Measurements from ENCODE around the gene AMBRA1.

DNA sequence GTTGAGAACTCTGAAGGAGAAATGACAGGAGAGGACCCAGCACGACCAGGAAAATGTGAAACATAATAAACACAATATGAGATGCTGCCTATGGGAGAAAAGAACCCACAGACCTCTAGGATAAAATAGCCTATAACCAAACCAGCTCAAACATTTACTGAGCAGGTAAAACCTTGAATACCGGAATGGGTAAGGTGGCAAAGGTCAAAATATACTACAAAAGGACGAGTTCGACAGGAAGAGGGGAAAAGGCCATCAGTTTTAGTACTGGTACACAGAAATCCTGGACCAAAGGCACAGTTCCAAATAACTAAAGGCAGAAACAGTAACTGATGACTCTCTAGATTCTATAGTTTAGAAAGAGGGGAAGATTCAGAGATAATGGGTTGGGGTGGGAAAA, 96.3 kb downstream of the AMBRA1 start:
- TF ChIP-seq ZBTB7A (IDR thresholded peaks at IDR 0.05; ENCODE audit: low read depth) (no peak), YY1 (IDR thresholded peaks at IDR 0.05; ENCODE audit: low read depth) (no peak), RAD21 (IDR thresholded peaks at IDR 0.05; ENCODE audit: low read depth) (no peak), EGR1 (IDR thresholded peaks at IDR 0.05) (no peak), CREB1 (IDR thresholded peaks at IDR 0.05; ENCODE audit: low read depth) (no peak), TCF12 (IDR thresholded peaks at IDR 0.05; ENCODE audit: low read depth) (no peak), CEBPB (IDR thresholded peaks at IDR 0.05) (no peak), TAF1 (IDR thresholded peaks at IDR 0.05; ENCODE audit: low read depth) (no peak)
- TF ChIP-seq, protein P1, sequence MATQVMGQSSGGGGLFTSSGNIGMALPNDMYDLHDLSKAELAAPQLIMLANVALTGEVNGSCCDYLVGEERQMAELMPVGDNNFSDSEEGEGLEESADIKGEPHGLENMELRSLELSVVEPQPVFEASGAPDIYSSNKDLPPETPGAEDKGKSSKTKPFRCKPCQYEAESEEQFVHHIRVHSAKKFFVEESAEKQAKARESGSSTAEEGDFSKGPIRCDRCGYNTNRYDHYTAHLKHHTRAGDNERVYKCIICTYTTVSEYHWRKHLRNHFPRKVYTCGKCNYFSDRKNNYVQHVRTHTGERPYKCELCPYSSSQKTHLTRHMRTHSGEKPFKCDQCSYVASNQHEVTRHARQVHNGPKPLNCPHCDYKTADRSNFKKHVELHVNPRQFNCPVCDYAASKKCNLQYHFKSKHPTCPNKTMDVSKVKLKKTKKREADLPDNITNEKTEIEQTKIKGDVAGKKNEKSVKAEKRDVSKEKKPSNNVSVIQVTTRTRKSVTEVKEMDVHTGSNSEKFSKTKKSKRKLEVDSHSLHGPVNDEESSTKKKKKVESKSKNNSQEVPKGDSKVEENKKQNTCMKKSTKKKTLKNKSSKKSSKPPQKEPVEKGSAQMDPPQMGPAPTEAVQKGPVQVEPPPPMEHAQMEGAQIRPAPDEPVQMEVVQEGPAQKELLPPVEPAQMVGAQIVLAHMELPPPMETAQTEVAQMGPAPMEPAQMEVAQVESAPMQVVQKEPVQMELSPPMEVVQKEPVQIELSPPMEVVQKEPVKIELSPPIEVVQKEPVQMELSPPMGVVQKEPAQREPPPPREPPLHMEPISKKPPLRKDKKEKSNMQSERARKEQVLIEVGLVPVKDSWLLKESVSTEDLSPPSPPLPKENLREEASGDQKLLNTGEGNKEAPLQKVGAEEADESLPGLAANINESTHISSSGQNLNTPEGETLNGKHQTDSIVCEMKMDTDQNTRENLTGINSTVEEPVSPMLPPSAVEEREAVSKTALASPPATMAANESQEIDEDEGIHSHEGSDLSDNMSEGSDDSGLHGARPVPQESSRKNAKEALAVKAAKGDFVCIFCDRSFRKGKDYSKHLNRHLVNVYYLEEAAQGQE (IDR thresholded peaks at IDR 0.05; ENCODE audit: low read depth) = no peak
- TF ChIP-seq, protein P2, sequence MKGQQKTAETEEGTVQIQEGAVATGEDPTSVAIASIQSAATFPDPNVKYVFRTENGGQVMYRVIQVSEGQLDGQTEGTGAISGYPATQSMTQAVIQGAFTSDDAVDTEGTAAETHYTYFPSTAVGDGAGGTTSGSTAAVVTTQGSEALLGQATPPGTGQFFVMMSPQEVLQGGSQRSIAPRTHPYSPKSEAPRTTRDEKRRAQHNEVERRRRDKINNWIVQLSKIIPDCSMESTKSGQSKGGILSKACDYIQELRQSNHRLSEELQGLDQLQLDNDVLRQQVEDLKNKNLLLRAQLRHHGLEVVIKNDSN (IDR thresholded peaks at IDR 0.05) = no peak

Data from Ishikawa (cell line).